Activated T-cell treated with anti-CD3 and anti-CD28 coated beads, Interleukin-2, amount 50 U/mL, for 24 hours (primary cell): ENCODE data around the gene SLC2A14.
A peak's percentile ranks its signal among the peaks of the same experiment; 100 is the strongest.
"Not testable (repeated sequence)": the region's sequence is repeated elsewhere in the genome, so short reads cannot be mapped to it uniquely, and the experiment has no call there.

Source experiments
- DNase-seq: peaks from one replicate; pipeline ENCODE4 v3.0.0-alpha.2; 2020
- H3K27ac Mint-ChIP-seq: 2 replicates; pipeline ENCODE4 v1.8.0; 2020; ENCODE audit warnings: mild to moderate bottlenecking, mixed read lengths
- H3K27me3 Mint-ChIP-seq: 2 replicates; pipeline ENCODE4 v1.8.0; 2020; ENCODE audit warnings: mixed read lengths
- H3K36me3 Mint-ChIP-seq: 2 replicates; pipeline ENCODE4 v1.8.0; 2020; ENCODE audit warnings: low read depth, mixed read lengths
- H3K4me1 Mint-ChIP-seq: 2 replicates; pipeline ENCODE4 v1.8.0; 2020; ENCODE audit warnings: low read depth, mixed read lengths
- H3K4me3 Mint-ChIP-seq: 2 replicates; pipeline ENCODE4 v1.8.0; 2020; ENCODE audit warnings: mild to moderate bottlenecking, moderate library complexity, mixed read lengths
- H3K9me3 Mint-ChIP-seq: 2 replicates; pipeline ENCODE4 v1.8.0; 2020; ENCODE audit warnings: mixed read lengths

The SLC2A14 gene

DNA sequence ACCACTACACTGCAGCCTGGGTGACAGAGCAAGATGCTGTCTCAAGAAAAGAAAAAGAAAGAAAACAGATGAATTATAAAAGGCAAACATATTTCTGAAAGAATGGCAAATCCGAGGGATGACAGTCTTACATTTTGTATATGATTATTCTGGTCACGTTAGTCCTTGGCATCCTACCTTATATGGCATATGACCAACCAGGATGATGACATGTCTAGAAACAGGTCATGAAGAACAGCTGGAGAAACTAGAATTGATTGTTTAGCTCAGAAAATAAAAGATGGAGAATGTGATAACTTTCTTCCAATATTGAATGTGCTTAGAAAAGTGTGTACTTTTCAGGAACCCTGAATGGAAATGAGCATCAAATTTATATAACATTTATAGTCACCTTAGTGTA lies 19.2 kb downstream of the SLC2A14 start:
- no peak overlapping the region for H3K4me3 Mint-ChIP-seq
- no peaks in the 10 kb centered on the region for H3K36me3 Mint-ChIP-seq
- H3K27me3 Mint-ChIP-seq, result peaks cover 23% of the 10 kb centered on the region
- H3K9me3 Mint-ChIP-seq, result no peaks in the 10 kb centered on the region
- H3K27ac Mint-ChIP-seq, result no peak overlapping the region
- DNase-seq, result no peak
- H3K4me1 Mint-ChIP-seq, result no peaks in the 10 kb centered on the region

DNA sequence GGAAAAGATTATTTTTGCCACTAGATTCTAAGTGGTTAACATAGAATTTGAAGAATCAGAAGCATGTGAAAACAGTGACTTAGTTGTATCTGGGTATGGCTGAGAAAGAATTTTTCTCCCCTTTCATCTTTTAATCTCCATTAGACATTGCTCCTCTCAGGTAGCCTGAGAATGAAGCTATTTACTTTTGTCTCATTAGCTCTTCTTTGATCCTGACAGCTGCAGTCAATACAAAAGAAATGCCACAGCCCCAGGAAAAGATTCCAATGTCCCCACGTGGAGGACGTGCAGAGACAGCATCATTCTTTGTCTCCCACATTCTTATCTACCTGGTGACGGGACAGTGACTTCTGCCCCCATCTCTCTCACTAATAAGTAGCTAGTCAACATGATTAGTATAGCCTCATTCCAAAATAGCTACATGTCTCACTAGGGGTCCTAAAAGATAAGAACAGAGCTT lies 21.1 kb downstream of the SLC2A14 start:
- not testable (repeated sequence) for H3K4me3 Mint-ChIP-seq, H3K36me3 Mint-ChIP-seq, H3K9me3 Mint-ChIP-seq, H3K4me1 Mint-ChIP-seq, DNase-seq, H3K27ac Mint-ChIP-seq
- peaks cover 23% of the 10 kb centered on the region for H3K27me3 Mint-ChIP-seq

DNA sequence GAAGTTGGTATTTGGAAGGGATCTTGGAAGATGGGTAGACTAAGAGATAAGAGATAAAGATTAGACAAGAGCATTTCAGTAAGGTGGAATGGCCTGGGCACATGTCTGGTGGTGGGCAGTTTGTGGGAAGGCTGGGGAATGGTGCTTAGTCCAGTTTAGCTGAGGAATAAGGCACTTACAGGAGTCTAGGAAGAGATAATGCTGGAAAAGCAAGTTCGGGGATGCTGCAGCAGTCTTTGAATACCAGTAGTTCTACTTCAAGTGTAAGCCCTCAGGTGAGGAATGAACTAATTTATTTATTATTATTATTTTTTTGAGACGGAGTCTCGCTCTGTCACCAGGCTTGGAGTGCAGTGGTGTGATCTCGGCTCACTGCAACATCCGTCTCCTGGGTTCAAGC lies 22.6 kb downstream of the SLC2A14 start:
- H3K4me3 Mint-ChIP-seq, H3K36me3 Mint-ChIP-seq, H3K4me1 Mint-ChIP-seq, DNase-seq, H3K9me3 Mint-ChIP-seq, H3K27ac Mint-ChIP-seq: not testable (repeated sequence)
- H3K27me3 Mint-ChIP-seq, result peaks cover 23% of the 10 kb centered on the region

DNA sequence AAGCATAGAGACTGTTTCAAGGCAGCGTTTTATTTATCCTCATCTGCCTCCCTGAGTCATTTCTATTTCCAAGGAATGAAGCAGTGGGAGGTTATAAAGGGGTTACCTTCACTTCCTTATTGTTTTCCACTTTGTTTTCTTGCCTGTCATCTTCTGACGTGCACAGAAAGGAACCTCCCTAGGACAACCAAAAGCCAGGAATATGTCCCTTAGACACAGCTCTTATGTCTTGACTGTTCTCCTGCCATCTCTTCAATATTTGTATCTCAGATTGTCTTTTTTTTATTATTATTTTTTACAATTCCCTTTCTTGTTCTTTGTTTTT lies 24.7 kb downstream of the SLC2A14 start:
- H3K27me3 Mint-ChIP-seq, result peaks cover 23% of the 10 kb centered on the region
- DNase-seq, H3K4me1 Mint-ChIP-seq, H3K4me3 Mint-ChIP-seq, H3K36me3 Mint-ChIP-seq, H3K9me3 Mint-ChIP-seq, H3K27ac Mint-ChIP-seq: not testable (repeated sequence)

GRCh38 chr12:7847226-7848097 lies 25.3 kb downstream of the SLC2A14 start:
- H3K9me3 Mint-ChIP-seq, H3K4me3 Mint-ChIP-seq, H3K4me1 Mint-ChIP-seq, DNase-seq, H3K27ac Mint-ChIP-seq, H3K36me3 Mint-ChIP-seq: not testable (repeated sequence)
- H3K27me3 Mint-ChIP-seq, result peaks cover 21% of the 10 kb centered on the region

GRCh38 chr12:7844116-7844515 lies 28.6 kb downstream of the SLC2A14 start:
- DNase-seq, result no peak
- H3K9me3 Mint-ChIP-seq, result no peaks in the 10 kb centered on the region
- H3K27me3 Mint-ChIP-seq, result peaks cover 10% of the 10 kb centered on the region
- no peak overlapping the region for H3K27ac Mint-ChIP-seq
- H3K4me1 Mint-ChIP-seq, result peaks cover 7% of the 10 kb centered on the region
- H3K36me3 Mint-ChIP-seq, result no peaks in the 10 kb centered on the region
- no peak overlapping the region for H3K4me3 Mint-ChIP-seq

DNA sequence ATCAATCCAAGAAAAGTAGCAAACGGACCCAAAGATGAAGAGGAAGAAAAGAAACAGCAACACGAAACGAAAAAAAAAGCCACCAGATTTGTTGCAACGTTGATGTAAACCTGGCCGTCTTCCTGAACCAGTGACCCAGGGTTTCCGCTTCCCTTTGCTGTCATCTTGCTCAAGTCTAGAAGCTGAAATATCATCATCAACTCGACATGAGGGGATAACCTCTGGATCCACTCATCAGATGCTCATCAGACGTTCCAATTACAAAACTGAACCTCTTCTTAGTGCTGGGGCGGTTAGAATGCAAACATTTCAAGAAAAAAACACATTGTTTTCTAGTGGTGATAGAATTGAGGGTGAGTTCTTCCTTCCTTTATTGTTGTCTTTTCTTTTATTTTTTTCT lies 29.1 kb downstream of the SLC2A14 start:
- H3K4me1 Mint-ChIP-seq, H3K4me3 Mint-ChIP-seq, H3K27me3 Mint-ChIP-seq, H3K9me3 Mint-ChIP-seq, DNase-seq, H3K36me3 Mint-ChIP-seq: not testable (repeated sequence)
- H3K27ac Mint-ChIP-seq, result peak overlapping the region; percentile 78

DNA sequence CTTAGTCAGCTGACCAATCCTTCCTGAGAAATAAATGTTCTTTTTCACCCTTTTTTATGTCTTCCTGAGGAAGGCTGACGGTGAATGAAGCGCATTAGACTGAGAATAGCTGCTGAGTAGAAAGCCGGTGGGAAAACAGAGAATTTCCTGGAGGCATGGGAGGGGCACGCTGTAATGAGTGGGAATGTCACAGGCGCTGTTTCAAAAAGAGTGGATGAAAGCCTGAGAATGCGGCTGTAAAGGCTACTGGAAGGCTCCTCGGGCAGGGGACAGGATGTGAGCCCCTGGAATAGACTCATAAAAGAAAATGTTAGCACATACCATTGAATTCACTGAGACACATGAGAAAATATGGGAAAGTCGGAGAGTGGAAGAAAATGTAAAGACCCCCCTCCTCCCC lies 29.6 kb downstream of the SLC2A14 start:
- H3K36me3 Mint-ChIP-seq, H3K4me3 Mint-ChIP-seq, H3K9me3 Mint-ChIP-seq, DNase-seq, H3K27ac Mint-ChIP-seq, H3K27me3 Mint-ChIP-seq, H3K4me1 Mint-ChIP-seq: not testable (repeated sequence)

GRCh38 chr12:7842444-7842843 lies 30.3 kb downstream of the SLC2A14 start:
- DNase-seq, H3K36me3 Mint-ChIP-seq, H3K4me1 Mint-ChIP-seq, H3K9me3 Mint-ChIP-seq, H3K4me3 Mint-ChIP-seq, H3K27ac Mint-ChIP-seq, H3K27me3 Mint-ChIP-seq: not testable (repeated sequence)

- not testable (repeated sequence) for H3K9me3 Mint-ChIP-seq, H3K4me1 Mint-ChIP-seq, DNase-seq, H3K36me3 Mint-ChIP-seq, H3K27me3 Mint-ChIP-seq, H3K4me3 Mint-ChIP-seq, H3K27ac Mint-ChIP-seq
These were observed 32.9 kb downstream of the SLC2A14 start for GRCh38 chr12:7839848-7840247.

- H3K4me1 Mint-ChIP-seq, H3K27ac Mint-ChIP-seq, H3K36me3 Mint-ChIP-seq: not testable (repeated sequence)
These were observed 33.5 kb downstream of the SLC2A14 start for GRCh38 chr12:7839226-7839625.

GRCh38 chr12:7837366-7837765 lies 35.3 kb downstream of the SLC2A14 start:
- Mint-ChIP-seq H3K4me1 (peaks cover under 1% of the 10 kb centered on the region), H3K36me3 (no peaks in the 10 kb centered on the region), H3K27ac (no peak overlapping the region), H3K27me3 (peaks cover 6% of the 10 kb centered on the region), H3K9me3 (no peaks in the 10 kb centered on the region), H3K4me3 (no peak overlapping the region)
- DNase-seq, result no peak

More at GRCh38 chr12:7839226-7839625, 33.5 kb downstream of the SLC2A14 start:
- not testable (repeated sequence) for H3K4me3 Mint-ChIP-seq, H3K27me3 Mint-ChIP-seq, H3K9me3 Mint-ChIP-seq, DNase-seq

DNA sequence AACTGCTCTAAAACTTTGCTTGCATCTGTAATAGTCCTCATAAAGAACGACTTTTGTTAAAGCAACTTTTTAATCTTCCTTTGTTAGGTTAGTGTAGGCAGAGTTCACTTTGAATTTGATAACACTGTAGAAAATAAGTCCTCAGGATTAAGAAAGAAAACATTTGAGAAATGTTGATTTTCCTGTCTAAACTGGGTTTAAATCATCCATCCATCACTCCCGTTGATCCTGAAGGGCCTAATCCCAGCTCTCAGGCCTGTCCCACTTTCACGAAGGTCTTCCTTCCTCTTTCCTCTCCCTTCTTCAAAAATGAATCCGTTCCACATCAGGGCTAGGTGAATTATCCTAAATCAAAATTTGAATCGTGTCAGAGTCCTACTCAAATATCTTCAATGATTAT lies 36.9 kb downstream of the SLC2A14 start:
- peaks cover 3% of the 10 kb centered on the region for H3K4me1 Mint-ChIP-seq
- H3K27me3 Mint-ChIP-seq, result no peaks in the 10 kb centered on the region
- H3K27ac Mint-ChIP-seq, result no peak overlapping the region
- no peak overlapping the region for H3K4me3 Mint-ChIP-seq
- no peak for DNase-seq
- no peaks in the 10 kb centered on the region for H3K9me3 Mint-ChIP-seq
- no peaks in the 10 kb centered on the region for H3K36me3 Mint-ChIP-seq

DNA sequence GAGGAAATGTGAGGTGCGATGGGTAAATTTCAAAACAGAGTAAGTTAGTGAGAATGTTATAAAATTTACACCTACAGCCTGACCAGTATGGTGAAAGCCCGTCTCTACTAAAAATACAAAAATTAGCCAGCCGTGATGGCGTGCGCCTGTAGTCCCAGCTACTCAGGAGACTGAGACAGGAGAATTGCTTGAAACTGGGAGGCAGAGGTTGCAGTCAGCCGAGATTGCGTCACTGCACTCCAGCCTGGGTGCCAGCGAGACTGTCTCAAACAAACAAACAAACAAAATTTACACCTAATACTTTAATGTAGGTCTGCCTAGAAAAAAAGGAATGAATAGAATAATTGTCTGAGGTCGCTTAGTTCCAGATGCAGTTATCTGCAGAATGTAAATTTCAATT lies 37.6 kb downstream of the SLC2A14 start:
- no peaks in the 10 kb centered on the region for H3K36me3 Mint-ChIP-seq
- no peak for DNase-seq
- H3K27me3 Mint-ChIP-seq, result no peaks in the 10 kb centered on the region
- no peak overlapping the region for H3K4me3 Mint-ChIP-seq
- peaks cover 3% of the 10 kb centered on the region for H3K4me1 Mint-ChIP-seq
- no peak overlapping the region for H3K27ac Mint-ChIP-seq
- no peaks in the 10 kb centered on the region for H3K9me3 Mint-ChIP-seq

GRCh38 chr12:7834701-7835100 lies 38.0 kb downstream of the SLC2A14 start:
- H3K27ac Mint-ChIP-seq, result no peak overlapping the region
- no peaks in the 10 kb centered on the region for H3K27me3 Mint-ChIP-seq
- H3K9me3 Mint-ChIP-seq, result no peaks in the 10 kb centered on the region
- no peak for DNase-seq
- H3K4me3 Mint-ChIP-seq, result no peak overlapping the region
- H3K4me1 Mint-ChIP-seq, result peaks cover 3% of the 10 kb centered on the region
- H3K36me3 Mint-ChIP-seq, result no peaks in the 10 kb centered on the region

DNA sequence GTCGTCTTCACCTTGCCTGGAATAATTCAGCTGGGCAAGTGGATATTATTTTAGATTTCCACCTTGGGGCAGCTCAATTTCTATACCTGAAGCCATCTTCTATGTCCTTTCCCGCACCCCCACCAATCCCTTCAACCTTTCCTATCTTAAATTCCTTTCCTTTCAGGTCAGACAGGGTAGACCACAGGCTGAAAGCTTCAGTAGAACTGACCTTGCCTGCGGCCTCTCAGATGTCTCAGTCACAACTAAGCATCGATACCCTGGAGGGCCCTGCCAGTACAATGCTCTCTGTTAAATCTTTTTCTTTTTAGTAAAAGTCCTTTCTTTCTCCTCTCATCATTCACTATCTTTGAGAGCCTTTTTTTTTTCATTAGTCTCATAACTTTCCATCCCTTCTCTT lies 38.9 kb downstream of the SLC2A14 start:
- no peak for DNase-seq
- H3K27ac Mint-ChIP-seq, result no peak overlapping the region
- H3K4me1 Mint-ChIP-seq, result peaks cover 3% of the 10 kb centered on the region
- no peaks in the 10 kb centered on the region for H3K36me3 Mint-ChIP-seq
- H3K4me3 Mint-ChIP-seq, result no peak overlapping the region
- no peaks in the 10 kb centered on the region for H3K9me3 Mint-ChIP-seq
- H3K27me3 Mint-ChIP-seq, result no peaks in the 10 kb centered on the region
